GM12892 (cell line): ENCODE results near the gene STAB1.

Experiments
- POLR2A ChIP-seq: IDR thresholded peaks from 2 replicates; pipeline ENCODE4 v1.6.1; 2011; ENCODE audit warnings: low read depth, low read length, control low read depth
- POLR2AphosphoS5 ChIP-seq: IDR thresholded peaks from 2 replicates; pipeline ENCODE4 v1.6.1; 2011; ENCODE audit warnings: low read depth, low read length, control low read depth

GRCh38 chr3:52555056-52555455 lies 59.9 kb downstream of the STAB1 start:
- TF ChIP-seq POLR2A (no peak), POLR2AphosphoS5 (no peak)
